SKM-1 (cell line): Measurements from ENCODE around the gene ABHD10.

Experiments used
- DNase-seq: peaks from one replicate; lab custom pipeline; 2025; ENCODE audit not compliant: unreplicated experiment; lab: John Stamatoyannopoulos, UW

The ABHD10 gene

DNA sequence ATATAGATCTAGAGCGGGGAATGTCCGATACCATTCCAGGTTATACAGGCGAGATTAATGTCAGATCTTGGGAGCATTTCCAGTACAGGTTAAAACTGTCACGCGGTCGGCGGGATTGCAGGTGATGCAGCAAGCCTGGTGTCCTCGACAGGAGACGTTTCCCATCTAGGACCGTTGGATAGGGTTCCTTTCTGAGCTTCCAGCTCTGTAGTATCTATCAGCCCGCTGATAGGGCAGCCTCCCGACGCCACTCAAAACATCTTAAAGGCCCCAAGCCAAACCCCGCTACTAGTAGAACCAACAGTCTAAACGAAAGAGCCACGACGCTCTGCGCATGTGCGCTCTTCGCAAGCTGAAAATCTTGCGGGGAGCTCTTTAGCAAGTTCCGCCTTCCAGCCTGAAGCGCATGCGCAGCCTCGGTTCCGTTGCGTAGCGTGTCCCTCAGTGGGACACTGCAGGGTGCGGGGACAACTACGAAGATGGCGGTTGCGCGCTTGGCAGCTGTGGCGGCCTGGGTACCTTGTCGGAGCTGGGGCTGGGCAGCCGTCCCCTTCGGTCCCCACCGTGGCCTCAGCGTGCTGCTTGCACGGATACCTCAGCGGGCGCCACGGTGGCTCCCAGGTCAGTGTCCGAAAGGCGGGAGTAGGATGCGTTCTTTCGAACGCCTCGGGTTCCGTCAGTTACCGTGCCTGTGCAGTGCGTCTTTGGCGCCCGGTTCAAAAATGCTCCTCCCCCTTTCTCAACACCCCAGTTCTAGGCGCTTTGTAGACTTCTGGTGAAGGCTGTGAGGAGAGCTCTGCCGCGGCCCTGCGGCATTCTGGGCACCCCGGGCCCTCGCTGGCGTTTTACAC is at the start of gene ABHD10:
Gene ABHD10, plus strand, starts transcription at position 444 of the 851 bp plus-strand sequence. Its CDS starts 36 bp downstream, at position 480.
- DNase-seq = peak; percentile 93

DNA sequence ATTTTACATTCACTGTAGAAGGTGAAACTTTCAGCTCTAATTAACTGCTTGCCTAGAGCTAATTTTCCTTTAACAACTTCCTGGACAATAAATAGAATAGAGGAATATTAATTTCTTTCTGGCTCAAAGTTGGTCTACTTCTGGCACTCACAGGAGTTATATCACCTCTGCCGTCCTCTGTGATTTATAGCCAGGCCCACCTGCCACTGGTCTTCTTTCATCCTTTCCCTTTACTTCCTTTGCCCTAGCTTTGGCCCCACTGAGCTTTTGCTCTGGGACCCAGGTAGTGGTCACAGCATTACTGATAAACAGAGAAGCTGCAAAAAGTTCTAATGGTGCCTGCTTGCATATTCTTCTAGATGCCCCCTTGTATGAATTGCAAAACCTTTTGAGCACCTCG is 49.3 kb upstream of the ABHD10 start:
- DNase-seq = no peak

DNA sequence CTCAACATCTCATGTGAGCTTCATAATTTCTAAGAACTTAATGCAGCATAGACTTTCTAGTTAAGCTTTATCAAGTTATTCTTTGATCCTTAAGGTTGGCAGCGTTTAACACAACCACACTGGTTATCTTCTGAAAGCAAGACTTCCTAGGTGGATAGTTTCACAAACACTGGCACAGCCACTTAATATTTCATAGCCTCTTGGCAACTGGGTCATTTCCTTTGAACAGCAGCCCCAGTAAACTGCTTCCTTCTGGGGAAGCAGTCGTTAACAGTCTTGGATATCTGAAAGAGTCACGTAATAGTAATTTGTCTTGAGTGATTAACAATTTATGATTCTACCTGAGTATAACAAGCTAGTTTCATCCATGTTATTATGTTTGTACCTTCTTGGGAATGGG is 45.9 kb upstream of the ABHD10 start:
- no peak for DNase-seq

DNA sequence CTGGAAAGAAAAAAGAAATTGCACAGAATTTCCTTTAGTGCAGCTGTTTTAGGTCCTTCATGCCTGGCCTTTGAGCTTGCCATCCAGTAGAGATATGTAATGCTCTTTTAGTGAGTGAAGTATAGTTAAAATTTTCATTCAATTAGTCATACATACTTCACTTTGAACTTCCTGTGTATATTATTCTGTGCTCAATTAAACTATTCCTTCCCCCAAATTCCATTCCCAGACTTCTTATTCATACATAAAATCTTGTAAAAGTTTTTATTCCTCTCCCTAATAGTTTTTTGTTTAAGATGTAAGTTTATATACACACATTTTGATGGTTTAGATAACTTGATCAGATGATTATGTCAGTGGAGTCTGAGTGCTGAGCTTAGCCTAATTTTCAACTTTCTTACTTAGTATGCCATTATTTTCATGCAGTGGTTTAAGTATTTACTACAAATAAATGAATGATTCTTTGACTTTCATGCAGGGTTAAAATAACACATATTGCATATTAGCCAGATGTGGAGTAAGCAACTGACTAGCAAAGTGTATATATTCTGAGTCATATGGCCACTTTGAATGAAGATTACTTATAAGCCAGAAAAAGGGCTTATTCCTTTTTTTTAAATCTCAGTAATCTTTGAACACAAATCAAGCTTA is 42.5 kb upstream of the ABHD10 start:
- no peak for DNase-seq

DNA sequence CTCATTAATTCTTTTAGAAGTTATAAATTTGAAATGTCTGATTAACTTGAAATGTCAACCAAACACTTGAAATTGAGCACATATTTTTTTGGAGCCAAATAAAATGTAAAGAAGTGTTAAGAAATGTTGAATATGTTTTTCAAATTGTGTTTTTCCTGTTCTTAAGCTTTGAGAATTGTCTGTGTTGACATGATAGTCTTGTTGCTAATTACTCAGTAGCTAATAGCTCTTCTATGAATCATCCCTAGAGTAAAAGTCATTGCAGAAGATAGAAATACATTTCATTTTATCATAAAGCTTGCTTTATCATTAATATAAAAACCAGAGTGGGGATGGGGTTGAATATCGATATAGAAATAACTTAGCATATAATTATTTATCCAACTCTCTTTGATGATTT is 41.9 kb upstream of the ABHD10 start:
- no peak for DNase-seq

DNA sequence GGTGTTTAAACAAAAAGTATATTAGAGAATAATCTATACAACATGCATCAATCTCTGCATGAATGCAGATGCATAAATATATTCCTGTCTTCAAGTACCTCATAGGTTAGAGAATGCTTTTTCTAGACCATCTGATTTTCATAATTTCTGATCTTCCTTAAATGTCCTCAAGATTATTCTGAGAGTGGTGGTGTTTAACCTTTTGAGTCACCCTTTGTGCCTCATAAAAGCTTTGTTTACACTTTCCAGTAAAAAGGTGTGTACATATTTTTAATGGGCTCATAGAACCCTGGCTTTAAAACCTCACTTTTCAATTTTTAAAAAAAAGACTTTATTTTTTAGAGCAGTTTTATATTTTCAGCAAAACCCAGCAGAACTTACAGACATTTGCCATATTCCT is 41.0 kb upstream of the ABHD10 start:
- no peak for DNase-seq

DNA sequence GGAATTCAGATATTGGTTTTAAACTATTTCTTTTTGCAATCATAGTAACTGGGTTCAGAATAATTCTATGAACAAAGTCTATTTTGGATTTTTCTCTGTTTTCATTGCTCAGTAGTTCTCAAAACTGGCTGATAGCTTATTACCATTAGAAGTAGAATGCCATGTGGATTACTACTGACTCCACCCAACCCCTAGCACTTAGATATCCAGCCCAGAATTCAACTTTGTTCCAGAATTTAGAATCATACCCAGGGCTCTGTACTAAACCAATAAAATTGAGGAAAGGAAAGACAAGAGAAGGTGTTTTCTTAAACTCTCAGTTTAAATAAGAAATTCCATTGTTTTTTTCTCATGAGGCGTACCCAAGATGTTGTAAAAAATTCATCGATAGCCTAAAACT is 39.0 kb upstream of the ABHD10 start:
- no peak for DNase-seq

DNA sequence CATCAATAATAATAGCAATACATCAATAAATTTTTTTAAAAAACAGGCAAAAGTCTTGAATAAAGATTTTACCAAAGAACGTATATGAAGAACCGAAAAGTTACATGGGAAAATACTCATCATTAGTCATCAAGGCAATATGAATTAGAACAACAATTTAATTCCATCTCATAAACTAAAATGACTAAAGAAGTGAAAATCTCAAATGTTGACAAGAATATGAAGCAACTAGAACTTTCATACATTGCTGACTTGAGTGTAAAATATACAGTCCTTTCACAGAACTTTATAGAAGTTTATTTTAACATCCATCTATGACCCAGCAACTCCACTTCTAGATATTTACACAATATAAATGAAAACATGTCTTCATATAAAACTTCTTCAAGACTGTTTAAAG is 35.3 kb upstream of the ABHD10 start:
- DNase-seq = no peak

DNA sequence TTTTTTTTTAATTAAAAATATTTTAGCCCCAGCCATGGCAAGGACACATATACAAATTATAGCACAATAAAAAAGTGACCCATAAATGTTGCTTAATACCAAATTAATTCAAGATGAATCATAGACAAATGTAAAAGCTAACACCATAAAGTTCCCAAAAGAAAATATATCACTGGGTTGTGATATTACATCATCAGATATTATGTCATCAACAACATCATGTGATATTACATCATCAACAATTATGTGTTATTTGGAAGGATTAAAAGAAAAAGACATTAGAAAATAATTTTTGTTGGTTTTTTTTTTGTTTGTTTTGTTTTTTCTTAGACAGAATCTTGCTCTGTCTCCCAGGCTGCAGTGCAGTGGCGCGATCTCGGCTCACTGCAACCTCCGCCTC is 34.5 kb upstream of the ABHD10 start:
- DNase-seq = no peak

DNA sequence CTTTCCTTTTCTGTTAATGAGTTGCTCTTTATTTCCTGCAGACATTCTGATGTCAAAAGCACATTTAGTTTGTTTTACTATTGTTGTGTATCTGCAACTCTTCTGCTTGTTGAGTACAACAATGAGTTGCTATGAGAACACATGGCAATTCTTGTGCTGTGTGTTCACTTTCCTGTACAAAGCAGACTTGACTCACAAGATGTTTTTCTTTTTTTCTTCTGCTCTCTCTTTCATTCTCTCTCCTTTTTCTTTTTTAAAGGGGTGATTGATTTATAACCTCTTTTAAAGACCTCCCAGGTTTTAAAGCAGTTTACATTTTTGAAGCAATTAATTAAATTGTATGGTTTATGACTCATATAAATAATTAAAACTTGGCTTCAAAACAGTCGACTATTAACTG is 31.6 kb upstream of the ABHD10 start:
- DNase-seq = no peak

DNA sequence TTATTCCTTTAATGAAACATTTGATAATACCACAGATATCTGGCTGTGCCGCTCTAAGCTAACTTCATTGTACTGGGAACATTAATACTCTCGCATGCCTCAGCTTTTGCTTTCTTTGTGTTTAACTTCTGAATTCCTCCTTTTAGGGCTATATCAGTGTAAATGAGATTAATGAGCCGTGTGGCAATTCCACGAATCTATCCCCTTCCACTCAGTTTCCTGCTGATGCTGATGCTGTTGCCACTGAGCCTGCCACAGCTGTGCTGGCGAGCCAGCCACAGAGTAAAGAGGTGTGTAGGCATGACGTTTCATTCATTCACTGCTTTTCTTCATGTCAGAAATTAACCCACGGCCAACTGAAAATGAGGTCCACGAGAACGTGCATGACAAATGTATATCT is 30.0 kb upstream of the ABHD10 start:
- no peak for DNase-seq

DNA sequence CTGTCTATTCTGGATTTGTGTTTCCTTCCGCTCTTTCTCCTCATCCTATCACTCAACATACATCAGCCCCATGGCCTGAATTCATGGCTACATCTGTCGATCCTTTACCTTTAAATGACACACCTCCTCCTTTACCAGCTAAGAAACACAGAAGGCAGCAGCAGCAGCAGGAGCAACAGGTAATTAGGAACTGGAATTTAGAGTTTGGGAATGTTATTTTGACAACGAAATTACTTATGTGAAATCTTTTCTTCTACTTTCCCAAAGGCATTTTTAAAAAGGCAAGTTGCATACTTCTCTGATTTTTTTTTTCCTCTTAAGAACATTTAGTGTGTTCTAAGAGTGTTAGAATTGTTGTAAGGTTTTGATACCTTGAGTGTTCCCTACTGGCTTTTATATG is 29.1 kb upstream of the ABHD10 start:
- DNase-seq = no peak

DNA sequence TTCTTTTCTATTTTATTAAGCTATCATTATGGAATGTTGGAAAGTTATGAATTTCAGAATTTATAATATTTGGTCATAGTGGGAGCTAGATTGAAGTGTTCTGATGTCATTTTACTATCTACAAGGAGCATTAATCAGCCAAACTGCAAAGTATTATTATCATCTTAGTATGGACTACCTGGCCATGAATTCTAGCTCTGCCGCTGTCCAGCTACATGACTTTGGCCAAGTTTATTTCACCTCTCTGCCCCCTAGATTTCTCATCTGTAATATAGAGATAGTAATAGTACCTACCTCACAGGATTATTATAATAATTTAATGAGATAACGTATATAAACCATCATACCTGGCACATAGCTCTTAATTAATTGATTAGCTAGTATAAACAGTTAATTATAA is 27.8 kb upstream of the ABHD10 start:
- no peak for DNase-seq

DNA sequence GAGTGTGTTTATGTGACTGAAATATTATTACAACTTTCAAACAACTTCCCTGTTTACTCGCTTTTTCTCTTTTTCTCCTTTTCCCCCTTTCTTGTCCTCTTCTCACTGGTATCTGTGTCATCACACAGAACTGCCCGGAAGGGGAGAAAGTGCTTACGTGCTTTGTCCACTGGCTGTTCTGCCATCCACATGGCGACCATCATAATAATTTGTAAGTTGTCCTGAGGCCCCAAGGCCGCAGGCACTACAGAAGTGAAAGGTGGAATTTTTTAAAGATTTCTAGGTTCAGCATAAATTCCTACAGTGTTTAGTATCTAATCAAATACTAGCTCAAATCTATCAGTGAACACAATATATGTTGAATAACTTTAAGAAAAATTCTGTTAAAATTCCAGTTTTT is 26.7 kb upstream of the ABHD10 start:
- no peak for DNase-seq

DNA sequence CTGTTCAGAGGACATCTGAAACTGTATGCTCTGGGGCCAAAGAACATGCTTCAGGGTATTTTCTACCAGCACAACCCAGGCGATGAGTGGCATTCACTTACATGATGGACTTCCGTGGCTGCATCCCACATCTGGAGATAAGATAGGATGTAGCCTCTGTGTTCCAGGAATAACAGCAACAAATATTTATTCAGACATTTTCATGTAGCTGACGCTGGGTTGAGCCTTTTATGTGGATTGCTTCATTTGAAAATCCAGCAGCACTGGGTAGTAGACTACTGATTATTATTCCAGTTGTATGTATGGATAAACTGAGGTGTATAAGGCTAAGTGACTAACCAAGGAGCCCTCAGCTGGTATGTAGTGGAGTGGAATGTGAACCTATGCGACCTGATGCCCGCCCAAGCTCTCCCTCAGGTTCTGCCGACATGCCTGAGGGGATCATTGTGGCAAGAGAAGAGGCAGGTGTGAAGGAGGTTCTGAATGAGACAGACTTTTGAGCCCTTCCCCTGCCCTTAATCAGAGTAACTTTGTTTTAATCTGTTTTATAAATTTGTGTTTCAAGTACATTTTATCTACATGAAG is 25.9 kb upstream of the ABHD10 start:
- DNase-seq = no peak

DNA sequence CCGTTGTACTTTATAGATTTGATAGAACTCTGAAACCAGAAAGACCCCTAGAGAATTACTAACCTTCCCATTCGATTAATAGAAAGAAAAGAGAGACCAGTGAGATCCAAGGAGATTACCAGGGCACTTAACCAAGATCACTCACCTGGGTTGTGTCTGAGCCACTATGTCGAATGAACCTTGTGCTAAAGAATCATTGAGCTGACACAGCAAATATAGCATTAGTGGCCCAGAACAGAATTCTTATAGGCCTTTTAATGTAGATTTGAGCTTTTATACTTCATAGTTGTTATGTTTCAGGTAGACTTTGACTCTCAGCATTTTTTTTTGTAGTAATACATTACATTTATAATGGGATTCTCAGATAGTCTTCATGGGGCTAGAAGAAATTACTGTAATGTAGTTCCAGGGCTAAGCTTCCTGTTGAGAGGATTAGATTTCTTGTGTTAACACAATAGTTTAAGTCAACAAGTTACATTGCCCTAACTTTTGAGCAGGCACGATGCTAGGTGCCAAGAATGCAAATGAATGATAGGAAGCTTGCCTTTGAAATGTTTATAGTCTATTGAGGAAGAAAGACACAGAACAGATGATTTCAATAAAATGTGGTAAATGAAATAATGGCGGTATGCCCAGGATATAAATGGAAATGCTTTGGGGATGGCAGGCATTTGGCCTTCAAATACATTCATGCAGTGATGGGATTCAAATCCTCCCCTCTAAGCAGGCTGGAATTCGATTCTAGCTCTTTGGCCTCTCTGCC is 24.4 kb upstream of the ABHD10 start:
- no peak for DNase-seq

DNA sequence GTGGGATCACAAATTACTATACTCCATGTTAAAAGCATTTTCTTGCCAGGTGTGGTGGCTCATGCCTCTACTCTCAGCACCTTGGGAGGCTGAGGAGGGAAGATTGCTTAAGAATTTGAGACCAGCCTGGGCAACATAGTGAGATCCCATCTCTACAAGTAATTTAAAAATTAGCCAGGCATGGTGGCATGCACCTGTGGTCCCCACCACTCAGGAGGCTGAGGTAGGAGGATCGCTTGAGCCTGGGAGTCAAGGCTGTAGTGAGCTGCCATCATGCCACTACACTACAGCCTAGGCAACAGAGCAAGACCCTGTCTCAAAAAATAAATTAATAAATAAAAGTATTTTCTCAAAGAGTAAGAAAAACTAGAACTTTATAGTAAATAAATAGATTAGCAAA is 22.9 kb upstream of the ABHD10 start:
- DNase-seq = no peak

DNA sequence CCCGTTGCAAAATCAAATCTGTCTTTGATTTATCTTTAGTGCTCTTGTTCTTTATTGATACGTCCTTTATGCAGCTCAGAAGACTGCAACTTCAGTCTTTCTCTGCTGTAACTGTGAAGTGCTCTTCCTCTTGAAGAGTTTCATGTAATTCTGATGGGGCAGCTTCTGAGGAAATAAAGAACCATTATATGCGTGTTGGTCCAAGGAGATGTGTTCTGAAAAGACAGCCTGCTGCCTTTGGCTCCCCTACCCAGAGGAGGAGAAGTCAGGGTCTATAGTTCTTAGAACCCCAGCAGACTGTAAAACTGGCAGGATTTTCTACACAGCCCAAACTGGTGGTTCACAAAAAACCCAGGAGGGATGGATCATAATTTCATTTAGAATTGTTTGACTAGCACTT is 22.4 kb upstream of the ABHD10 start:
- no peak for DNase-seq

DNA sequence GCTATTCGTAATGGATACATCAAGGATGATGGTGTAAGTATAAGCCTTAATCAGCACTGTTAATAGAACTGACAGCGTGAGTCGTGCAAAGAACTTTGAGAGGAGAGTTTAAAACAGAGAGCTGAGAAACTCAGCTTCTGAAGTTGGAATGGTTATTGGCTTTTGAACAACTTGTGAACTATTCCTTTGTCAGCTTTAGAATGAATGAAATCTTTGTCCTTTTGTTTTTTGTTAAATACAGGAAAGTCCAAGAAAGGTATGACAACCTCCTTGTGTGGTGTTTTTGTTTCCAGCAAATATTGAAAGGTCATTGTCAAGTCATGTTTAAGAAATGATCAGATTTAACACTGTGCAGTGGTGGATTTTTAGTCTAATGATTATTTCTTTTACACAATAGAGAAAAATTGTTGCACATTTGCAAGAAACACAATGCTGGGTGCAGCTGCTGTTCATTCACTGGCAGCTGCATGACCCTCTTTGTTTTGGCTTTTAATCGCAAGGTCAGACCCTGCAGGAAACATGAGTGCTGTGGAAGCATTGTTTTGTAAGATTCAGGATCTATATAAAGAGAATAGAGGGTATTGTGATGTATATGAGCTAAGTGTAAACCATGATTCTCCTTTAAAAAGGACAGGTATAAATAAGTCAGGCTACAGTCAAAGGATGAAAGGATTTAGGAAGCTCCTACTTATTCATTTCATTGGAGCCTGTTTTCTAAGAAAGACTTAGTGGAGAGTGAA is 21.7 kb upstream of the ABHD10 start:
- DNase-seq = no peak

DNA sequence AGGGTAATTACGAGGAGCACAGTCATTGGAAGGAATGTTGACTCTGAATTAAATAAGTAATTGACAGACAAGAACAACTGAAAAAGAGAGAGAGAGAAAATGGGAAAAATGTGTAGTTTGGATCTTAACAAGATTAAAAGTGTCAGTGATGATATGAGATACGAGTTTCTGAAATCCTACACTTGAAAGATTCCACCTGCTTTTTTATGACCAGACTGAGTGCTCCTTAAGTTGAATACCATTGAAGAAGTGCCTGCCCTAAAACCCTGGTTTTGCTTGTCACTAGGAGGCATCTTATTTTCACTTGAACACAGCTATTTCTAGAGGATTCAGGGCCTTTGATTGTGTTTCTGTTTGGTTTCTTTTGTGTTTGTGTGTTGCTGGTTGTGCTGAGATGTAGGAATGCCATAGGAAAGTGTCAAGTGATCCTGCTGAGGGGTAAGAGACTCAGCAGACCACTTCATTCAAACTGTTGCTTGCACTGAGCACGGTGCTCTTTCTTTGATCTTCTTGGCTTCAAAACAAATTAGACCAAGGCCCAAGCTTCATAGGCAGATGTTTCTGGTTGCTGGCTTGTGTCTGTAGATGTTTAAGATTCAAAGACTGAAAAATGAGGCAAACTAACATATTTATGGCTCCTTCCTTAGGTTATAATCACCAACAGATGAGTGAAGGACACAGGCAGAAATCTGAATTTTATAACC is 17.2 kb upstream of the ABHD10 start:
- no peak for DNase-seq
